ENCODE results near the gene C5orf63. TPM values are rescaled to one million over a fixed set of nuclear protein-coding genes. Genes with fewer than 3 reads are reported as not detected.
A peak's percentile ranks its signal among the peaks of the same experiment; 100 is the strongest.

The C5orf63 gene
- total RNA-seq, 1 donor from 2014 or later = 1.5 TPM

DNA sequence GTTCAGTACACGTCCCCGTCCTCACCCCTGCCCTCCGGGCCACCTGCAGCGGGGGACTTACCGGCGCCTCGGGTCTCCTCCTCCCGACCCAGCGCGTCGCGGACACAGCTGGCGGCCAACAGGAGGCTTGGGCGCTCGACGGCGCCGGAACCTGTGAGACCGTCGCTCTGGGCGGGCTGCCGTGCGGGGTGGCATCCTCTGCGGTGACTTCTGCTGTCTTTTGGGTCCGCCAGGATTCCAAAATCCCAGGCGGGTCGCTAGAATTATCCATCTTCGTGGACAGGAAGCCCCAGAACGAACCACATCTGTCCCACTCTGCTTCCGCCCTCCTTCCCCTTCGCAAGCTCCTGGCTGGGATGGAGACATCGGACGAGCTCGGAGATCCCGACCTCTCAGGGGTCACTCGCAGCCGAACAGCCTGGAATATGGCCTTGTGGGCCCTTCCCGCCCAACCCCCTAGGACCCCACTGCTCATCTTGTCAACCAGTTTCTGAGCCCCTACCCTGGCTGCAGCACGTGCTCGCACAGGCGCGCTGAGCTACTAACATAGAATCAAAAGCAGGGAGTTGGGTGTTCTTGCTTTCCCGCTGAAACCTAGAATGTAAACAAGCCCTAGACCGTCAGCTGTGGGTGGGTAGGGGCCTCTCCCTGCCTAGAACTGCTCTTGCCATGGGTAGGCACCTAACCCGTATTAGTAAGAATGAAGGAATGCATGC, 42.0 kb downstream of the C5orf63 start:
- Mint-ChIP-seq H3K27me3 (ENCODE audit: insufficient read depth, low read depth) (peaks cover 6% of the 10 kb centered on the region), H3K36me3 (no peaks in the 10 kb centered on the region), H3K27ac (no peak overlapping the region), H3K4me3 (peak overlapping the region; percentile 90), H3K4me1 (peaks cover 10% of the 10 kb centered on the region), H3K9me3 (peaks cover 2% of the 10 kb centered on the region)
- Histone ChIP-seq H3F3A (ENCODE audit: low read depth) (peaks cover 11% of the 10 kb centered on the region), H3K9ac (no peak overlapping the region), H3K27ac (no peak overlapping the region), H3K79me2 (ENCODE audit: low read depth) (no peaks in the 10 kb centered on the region), H3K4me1 (no peaks in the 10 kb centered on the region), H3K27me3 (peaks cover 48% of the 10 kb centered on the region), H3K9me3 (ENCODE audit: low read depth) (no peaks in the 10 kb centered on the region), H4K20me1 (ENCODE audit: low read depth) (no peaks in the 10 kb centered on the region), H2AFZ (replicated peaks) (peak overlapping the region; percentile 81), H3K36me3 (no peaks in the 10 kb centered on the region), H3K4me3 (peak overlapping the region; percentile 68), H3K4me2 (peak overlapping the region; percentile 79)
- TF ChIP-seq EZH2 (IDR thresholded peaks at IDR 0.05) = peak; percentile 52
- TF ChIP-seq, protein P1, sequence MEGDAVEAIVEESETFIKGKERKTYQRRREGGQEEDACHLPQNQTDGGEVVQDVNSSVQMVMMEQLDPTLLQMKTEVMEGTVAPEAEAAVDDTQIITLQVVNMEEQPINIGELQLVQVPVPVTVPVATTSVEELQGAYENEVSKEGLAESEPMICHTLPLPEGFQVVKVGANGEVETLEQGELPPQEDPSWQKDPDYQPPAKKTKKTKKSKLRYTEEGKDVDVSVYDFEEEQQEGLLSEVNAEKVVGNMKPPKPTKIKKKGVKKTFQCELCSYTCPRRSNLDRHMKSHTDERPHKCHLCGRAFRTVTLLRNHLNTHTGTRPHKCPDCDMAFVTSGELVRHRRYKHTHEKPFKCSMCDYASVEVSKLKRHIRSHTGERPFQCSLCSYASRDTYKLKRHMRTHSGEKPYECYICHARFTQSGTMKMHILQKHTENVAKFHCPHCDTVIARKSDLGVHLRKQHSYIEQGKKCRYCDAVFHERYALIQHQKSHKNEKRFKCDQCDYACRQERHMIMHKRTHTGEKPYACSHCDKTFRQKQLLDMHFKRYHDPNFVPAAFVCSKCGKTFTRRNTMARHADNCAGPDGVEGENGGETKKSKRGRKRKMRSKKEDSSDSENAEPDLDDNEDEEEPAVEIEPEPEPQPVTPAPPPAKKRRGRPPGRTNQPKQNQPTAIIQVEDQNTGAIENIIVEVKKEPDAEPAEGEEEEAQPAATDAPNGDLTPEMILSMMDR (IDR thresholded peaks at IDR 0.05) = no peak
- peak; percentile 57 for DNase-seq (ENCODE audit: low spot score)

DNA sequence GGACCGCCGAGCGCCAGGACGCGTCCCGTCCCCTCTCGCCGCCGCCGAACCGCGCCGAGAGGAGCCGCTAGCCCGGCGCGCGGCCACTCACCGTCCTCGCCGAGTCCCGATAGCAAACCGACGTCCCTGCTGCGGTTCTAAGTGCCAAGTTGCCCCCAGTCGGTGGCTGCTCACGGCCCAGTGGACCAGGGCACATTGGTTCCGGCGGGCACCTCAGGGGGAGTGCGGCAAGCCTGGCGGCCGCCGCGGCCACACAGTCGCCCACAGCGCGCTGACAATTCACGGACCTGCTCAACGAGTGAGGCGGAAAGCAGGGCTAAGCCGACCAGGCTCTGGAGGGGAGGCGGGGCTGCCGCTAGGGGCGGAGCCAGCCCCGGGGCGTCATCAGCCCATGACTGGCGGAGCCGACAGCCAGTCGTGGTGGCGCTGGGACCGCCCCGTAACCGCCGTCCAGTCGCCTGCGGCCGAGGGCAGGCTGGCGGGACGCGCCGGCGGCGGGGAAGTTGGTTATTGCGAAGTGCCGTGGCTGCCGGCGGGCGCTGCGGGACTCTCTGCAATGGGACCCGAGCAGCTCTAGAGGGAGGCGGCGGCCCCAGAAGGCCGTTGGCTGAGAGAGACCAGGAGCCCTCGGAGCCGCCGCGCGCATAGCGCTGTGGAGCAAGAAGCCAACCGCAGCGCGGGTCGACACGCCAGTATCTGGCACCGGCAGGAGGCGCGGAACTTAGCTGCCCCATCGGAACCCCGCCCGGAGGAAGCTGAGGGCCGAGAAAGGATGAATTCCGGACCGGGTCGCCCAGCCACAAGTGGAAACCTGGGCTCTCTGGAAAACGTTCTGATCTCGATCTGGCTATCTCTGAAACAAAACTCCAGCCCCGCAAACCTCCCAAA, 42.8 kb downstream of the C5orf63 start, which contains the start of gene MARCHF3:
MARCHF3 (minus strand) TSS at position 300 of the 888 bp plus-strand sequence. CDS start 112,387 bp downstream, outside the sequence.
- H3K9me3 ChIP-seq (ENCODE audit: low read depth) = no peaks in the 10 kb centered on the region
- H3K27ac Mint-ChIP-seq = no peak within 1 kb of the TSS
- peak; percentile 98 for DNase-seq (ENCODE audit: low spot score)
- H4K20me1 ChIP-seq (ENCODE audit: low read depth) = no peaks in the 10 kb centered on the region
- peak within 1 kb of the TSS; percentile 90 for H3K4me3 Mint-ChIP-seq
- H3K9ac ChIP-seq = no peak within 1 kb of the TSS
- no peak within 1 kb of the TSS for H3K27ac ChIP-seq
- peaks cover 2% of the 10 kb centered on the region for H3K9me3 Mint-ChIP-seq
- H2AFZ ChIP-seq (replicated peaks) = peak within 1 kb of the TSS; percentile 88
- H3K4me3 ChIP-seq = peak within 1 kb of the TSS; percentile 68
- H3K36me3 Mint-ChIP-seq = no peaks in the 10 kb centered on the region
- peaks cover 10% of the 10 kb centered on the region for H3K4me1 Mint-ChIP-seq
- H3K27me3 Mint-ChIP-seq (ENCODE audit: insufficient read depth, low read depth) = peaks cover 6% of the 10 kb centered on the region
- no peaks in the 10 kb centered on the region for H3K4me1 ChIP-seq
- H3K27me3 ChIP-seq = peaks cover 48% of the 10 kb centered on the region
- no peaks in the 10 kb centered on the region for H3K36me3 ChIP-seq
- H3K4me2 ChIP-seq = peak within 1 kb of the TSS; percentile 86
- H3K79me2 ChIP-seq (ENCODE audit: low read depth) = no peaks in the 10 kb centered on the region
- peaks cover 11% of the 10 kb centered on the region for H3F3A ChIP-seq (ENCODE audit: low read depth)
- TF ChIP-seq EZH2 (IDR thresholded peaks at IDR 0.05) (no peak), EZH2phosphoT487 (IDR thresholded peaks at IDR 0.05) (peak; percentile 65)
- TF ChIP-seq, protein P1 (IDR thresholded peaks at IDR 0.05) = peak; percentile 38

DNA sequence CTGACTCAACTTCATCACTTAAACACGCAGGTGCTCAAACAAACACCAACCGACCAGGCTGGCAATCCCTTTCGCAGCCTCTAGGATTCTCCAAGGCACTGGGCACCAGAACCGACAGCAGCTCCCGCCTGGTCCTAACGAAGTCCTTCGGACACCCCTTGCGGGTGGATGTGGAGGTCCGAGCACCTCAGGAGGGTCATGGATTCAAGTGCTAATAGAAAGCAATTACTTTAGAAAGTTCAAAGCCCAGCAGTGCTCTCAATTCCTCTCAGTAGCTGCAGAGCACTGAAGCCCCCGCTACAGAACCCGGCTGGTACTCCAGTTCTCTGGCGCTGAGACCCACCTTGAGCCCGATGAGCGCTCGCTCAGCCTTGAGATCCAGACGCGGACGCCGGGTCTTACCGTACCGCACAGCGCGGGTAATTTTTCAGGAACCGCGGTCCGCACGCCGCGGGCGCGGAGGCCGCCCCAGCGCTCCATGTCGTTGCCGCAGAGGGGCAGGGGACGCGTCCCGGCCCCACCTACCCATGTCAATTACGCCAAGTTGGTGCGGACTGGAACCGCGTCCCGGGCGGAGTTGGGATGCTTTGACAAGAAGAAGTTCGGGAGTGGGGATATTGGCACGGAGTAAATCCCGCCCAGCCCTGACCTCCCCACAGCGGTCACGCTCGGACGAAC, 43.6 kb downstream of the C5orf63 start:
- H3K27me3 ChIP-seq = peaks cover 48% of the 10 kb centered on the region

More for the DNA sequence above, 43.6 kb downstream of the C5orf63 start:
- TF ChIP-seq, protein P1 (IDR thresholded peaks at IDR 0.05) = peak; percentile 53
- no peak for TF ChIP-seq EZH2phosphoT487 (IDR thresholded peaks at IDR 0.05)
- Mint-ChIP-seq H3K36me3 (no peaks in the 10 kb centered on the region), H3K9me3 (peaks cover 2% of the 10 kb centered on the region), H3K4me1 (peaks cover 10% of the 10 kb centered on the region), H3K4me3 (peak overlapping the region; percentile 90), H3K27ac (no peak overlapping the region), H3K27me3 (ENCODE audit: insufficient read depth, low read depth) (peaks cover 6% of the 10 kb centered on the region)
- peaks cover 11% of the 10 kb centered on the region for H3F3A ChIP-seq (ENCODE audit: low read depth)
- peak overlapping the region; percentile 68 for H3K4me3 ChIP-seq
- no peaks in the 10 kb centered on the region for H3K36me3 ChIP-seq
- peak; percentile 74 for DNase-seq (ENCODE audit: low spot score)
- no peaks in the 10 kb centered on the region for H3K4me1 ChIP-seq
- peak overlapping the region; percentile 86 for H3K4me2 ChIP-seq
- no peaks in the 10 kb centered on the region for H4K20me1 ChIP-seq (ENCODE audit: low read depth)
- no peak overlapping the region for H3K9ac ChIP-seq
- no peaks in the 10 kb centered on the region for H3K9me3 ChIP-seq (ENCODE audit: low read depth)
- no peak overlapping the region for H3K27ac ChIP-seq
- H2AFZ ChIP-seq (replicated peaks) = peak overlapping the region; percentile 88
- H3K79me2 ChIP-seq (ENCODE audit: low read depth) = no peaks in the 10 kb centered on the region

All from neural progenitor cell (in vitro differentiated cells).